SU-DHL-6 (cell line): Measurements from ENCODE around the gene TMEM38A.

ENCODE experiments used
- H2AFZ ChIP-seq: fragments of 200-600 bp; sonication (generic); 2 replicates; pipeline ENCODE4 v1.6.1; 2014; ENCODE audit warnings: low read depth, mild to moderate bottlenecking, moderate library complexity, mixed read lengths, antibody characterized with exemption, low read length; ENCODE audit not compliant: severe bottlenecking
- H3F3A ChIP-seq: fragments of 200-600 bp; shearing (Covaris generic); 2 replicates; pipeline ENCODE4 v1.6.0; 2016; ENCODE audit warnings: antibody characterized with exemption, mild to moderate bottlenecking; ENCODE audit not compliant: insufficient read depth
- H3K27ac ChIP-seq: fragments of 200-600 bp; sonication (generic); 2 replicates; pipeline ENCODE4 v1.5.1; 2016; ENCODE audit warnings: low read depth, mild to moderate bottlenecking, low read length, moderate library complexity, mixed read lengths
- H3K27me3 ChIP-seq: fragments of 200-600 bp; sonication (generic), shearing (Covaris generic); 2 replicates; pipeline ENCODE4 v1.6.0; 2014; ENCODE audit warnings: mild to moderate bottlenecking, low read length
- H3K36me3 ChIP-seq: fragments of 200-600 bp; sonication (generic); 2 replicates; pipeline ENCODE4 v1.6.1; 2014; ENCODE audit warnings: mild to moderate bottlenecking, low read length, mixed read lengths
- H3K4me2 ChIP-seq: fragments of 300-600, 200-600 bp; shearing (Covaris generic), sonication (generic); 2 replicates; pipeline ENCODE4 v1.6.0; 2014; ENCODE audit warnings: low read length, low read depth, mild to moderate bottlenecking; ENCODE audit not compliant: poor library complexity, severe bottlenecking
- H3K4me3 ChIP-seq: fragments of 200-600 bp; sonication (generic); 2 replicates; pipeline ENCODE4 v1.5.1; 2014; ENCODE audit warnings: antibody characterized with exemption, low read length, mild to moderate bottlenecking, mixed read lengths; ENCODE audit not compliant: insufficient read depth, poor library complexity, severe bottlenecking
- H3K79me2 ChIP-seq: fragments of 200-600 bp; sonication (generic); 2 replicates; pipeline ENCODE4 v1.6.1; 2014; ENCODE audit warnings: mild to moderate bottlenecking, low read length, moderate library complexity; ENCODE audit not compliant: insufficient read depth
- H3K9ac ChIP-seq: fragments of 200-600 bp; sonication (generic); 2 replicates; pipeline ENCODE4 v1.7.0; 2014; ENCODE audit warnings: mild to moderate bottlenecking, low read length
- H3K9me2 ChIP-seq: fragments of 200-600 bp; sonication (generic); replicated peaks from 2 replicates; pipeline ENCODE4 v1.6.1; 2014; ENCODE audit warnings: low read length; ENCODE audit not compliant: insufficient read depth
- H3K9me3 ChIP-seq: fragments of 200-600 bp; sonication (generic); 2 replicates; pipeline ENCODE4 v1.6.1; 2014; ENCODE audit warnings: low read length, mixed read lengths; ENCODE audit not compliant: insufficient read depth
- H4K20me1 ChIP-seq: fragments of 200-600 bp; sonication (generic); 2 replicates; pipeline ENCODE4 v1.6.1; 2014; ENCODE audit warnings: low read depth, mild to moderate bottlenecking, antibody characterized with exemption, low read length, moderate library complexity, mixed read lengths
- EZH2phosphoT487 ChIP-seq: fragments of 200-600 bp; sonication (generic), shearing (Covaris generic); conservative IDR thresholded peaks from 2 replicates; pipeline ENCODE4 v1.6.1; 2018; ENCODE audit warnings: mild to moderate bottlenecking, antibody characterized with exemption, low read length, moderate library complexity, mixed read lengths
- TF ChIP-seq, protein P1 (sequence below): fragments of 200-600 bp; sonication (generic); IDR thresholded peaks from one replicate; pipeline ENCODE4 v1.5.1; 2017; ENCODE audit warnings: antibody characterized with exemption, mild to moderate bottlenecking, low read length, moderate library complexity; ENCODE audit not compliant: insufficient read depth, poor library complexity, severe bottlenecking

Gene TMEM38A

GRCh38 chr19:16676101-16676798, 15.3 kb downstream of the TMEM38A start:
- Histone ChIP-seq H3K4me2 (no peak overlapping the region), H3K9ac (no peak overlapping the region), H3K36me3 (no peaks in the 10 kb centered on the region), H3K27me3 (no peaks in the 10 kb centered on the region), H4K20me1 (no peaks in the 10 kb centered on the region), H2AFZ (no peak overlapping the region), H3F3A (no peaks in the 10 kb centered on the region), H3K4me3 (no peak overlapping the region), H3K9me3 (no peaks in the 10 kb centered on the region), H3K79me2 (peaks cover 15% of the 10 kb centered on the region; the same call in 1 of the 2 replicates), H3K27ac (no peak overlapping the region), H3K9me2 (no peaks in the 10 kb centered on the region)
- TF ChIP-seq, protein P1, sequence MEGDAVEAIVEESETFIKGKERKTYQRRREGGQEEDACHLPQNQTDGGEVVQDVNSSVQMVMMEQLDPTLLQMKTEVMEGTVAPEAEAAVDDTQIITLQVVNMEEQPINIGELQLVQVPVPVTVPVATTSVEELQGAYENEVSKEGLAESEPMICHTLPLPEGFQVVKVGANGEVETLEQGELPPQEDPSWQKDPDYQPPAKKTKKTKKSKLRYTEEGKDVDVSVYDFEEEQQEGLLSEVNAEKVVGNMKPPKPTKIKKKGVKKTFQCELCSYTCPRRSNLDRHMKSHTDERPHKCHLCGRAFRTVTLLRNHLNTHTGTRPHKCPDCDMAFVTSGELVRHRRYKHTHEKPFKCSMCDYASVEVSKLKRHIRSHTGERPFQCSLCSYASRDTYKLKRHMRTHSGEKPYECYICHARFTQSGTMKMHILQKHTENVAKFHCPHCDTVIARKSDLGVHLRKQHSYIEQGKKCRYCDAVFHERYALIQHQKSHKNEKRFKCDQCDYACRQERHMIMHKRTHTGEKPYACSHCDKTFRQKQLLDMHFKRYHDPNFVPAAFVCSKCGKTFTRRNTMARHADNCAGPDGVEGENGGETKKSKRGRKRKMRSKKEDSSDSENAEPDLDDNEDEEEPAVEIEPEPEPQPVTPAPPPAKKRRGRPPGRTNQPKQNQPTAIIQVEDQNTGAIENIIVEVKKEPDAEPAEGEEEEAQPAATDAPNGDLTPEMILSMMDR, result no peak
- no peak for TF ChIP-seq EZH2phosphoT487

DNA sequence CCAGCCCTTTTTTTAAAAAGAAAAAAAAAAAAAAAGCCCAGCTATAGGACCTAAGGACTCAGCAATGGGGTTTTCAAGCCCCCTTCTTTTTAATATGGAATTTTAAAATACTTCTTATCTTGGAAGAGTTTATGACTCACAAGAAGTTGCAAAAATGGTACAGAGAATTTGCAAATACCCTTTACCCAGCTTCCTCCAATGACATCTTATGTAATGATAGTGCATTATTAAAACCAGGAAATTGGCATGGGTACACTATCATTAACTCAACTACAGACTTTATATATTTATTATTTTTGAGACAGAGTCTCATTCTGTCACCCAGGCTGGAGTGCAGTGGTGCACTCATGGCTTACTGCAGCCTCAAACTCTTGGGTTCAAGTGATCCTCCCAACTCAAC, 16.1 kb downstream of the TMEM38A start:
- H3F3A ChIP-seq, result no peaks in the 10 kb centered on the region
- no peaks in the 10 kb centered on the region for H3K9me2 ChIP-seq
- no peak overlapping the region for H3K4me2 ChIP-seq
- H3K27ac ChIP-seq, result no peak overlapping the region
- H3K36me3 ChIP-seq, result no peaks in the 10 kb centered on the region
- H3K4me3 ChIP-seq, result no peak overlapping the region
- peaks cover 15% of the 10 kb centered on the region; the same call in 1 of the 2 replicates for H3K79me2 ChIP-seq
- H3K27me3 ChIP-seq, result no peaks in the 10 kb centered on the region
- TF ChIP-seq, protein P1, result no peak
- TF ChIP-seq EZH2phosphoT487, result no peak
- no peak overlapping the region for H3K9ac ChIP-seq
- no peaks in the 10 kb centered on the region for H3K9me3 ChIP-seq
- H2AFZ ChIP-seq, result no peak overlapping the region
- no peaks in the 10 kb centered on the region for H4K20me1 ChIP-seq

GRCh38 chr19:16678498-16678897, 17.6 kb downstream of the TMEM38A start:
- Histone ChIP-seq H3K9me3 (no peaks in the 10 kb centered on the region), H2AFZ (no peak overlapping the region), H3K4me2 (no peak overlapping the region), H3K9me2 (no peaks in the 10 kb centered on the region), H3K27ac (no peak overlapping the region), H3K36me3 (no peaks in the 10 kb centered on the region), H4K20me1 (no peaks in the 10 kb centered on the region), H3K9ac (no peak overlapping the region), H3K27me3 (no peaks in the 10 kb centered on the region), H3F3A (no peaks in the 10 kb centered on the region), H3K4me3 (no peak overlapping the region), H3K79me2 (peaks cover 15% of the 10 kb centered on the region; the same call in 1 of the 2 replicates)
- TF ChIP-seq, protein P1, result no peak
- TF ChIP-seq EZH2phosphoT487, result no peak
